Naive thymus-derived CD4-positive, alpha-beta T cell (primary cell): ENCODE data around the gene SPTLC1. TPM values are rescaled to one million over a fixed set of nuclear protein-coding genes. Genes with fewer than 3 reads are reported as not detected.

Experiments used
- ATAC-seq: fragments of 150-1000 bp; cut with Tn5 transposase; 2 replicates; pipeline ENCODE4 v1.10.0; 2021; ENCODE audit warnings: mild to moderate bottlenecking, moderate library complexity
- CTCF ChIA-PET: fragments of 350-600 bp; sonication (Branson Sonifier 250); formaldehyde crosslinking; loops from one replicate; lab custom pipeline; 2021; ENCODE audit warnings: antibody characterized with exemption; lab: Charles Lee
- POLR2A ChIA-PET: fragments of 350-600 bp; sonication (Branson Sonifier 250); formaldehyde crosslinking; loops from one replicate; lab custom pipeline; 2021; ENCODE audit warnings: antibody characterized with exemption, inconsistent platforms; lab: Charles Lee
- DNase-seq, 9 donors: peaks; one replicate each; pipeline versions ENCODE4 v3.0.0 to v3.0.0-alpha.2; 2020 to 2022; ENCODE audit warnings: mixed read lengths in 1 of 9
- H3K27ac ChIP-seq: one replicate; pipeline ENCODE4 v1.7.0; 2013; ENCODE audit warnings: mild to moderate bottlenecking, low read depth, low read length, moderate library complexity
- H3K27me3 ChIP-seq, 2 donors: one replicate each; pipeline ENCODE4 v1.7.0; 2013; ENCODE audit warnings: low read length in 2 of 2, mild to moderate bottlenecking in 2 of 2, moderate library complexity in 2 of 2; ENCODE audit not compliant: control insufficient read depth in 2 of 2, insufficient read depth in 2 of 2
- H3K36me3 ChIP-seq, 3 experiments: 1 replicate in 2 of 3; 2 replicates in 1 of 3; pipeline ENCODE4 v1.7.0; 2013; ENCODE audit warnings: low read length in 3 of 3, mild to moderate bottlenecking in 3 of 3, moderate library complexity in 1 of 3; ENCODE audit not compliant: insufficient read depth in 3 of 3, control insufficient read depth in 2 of 3
- H3K4me1 ChIP-seq, 2 donors: one replicate each; pipeline ENCODE4 v1.7.0; 2013; ENCODE audit warnings: low read length in 2 of 2, mild to moderate bottlenecking in 2 of 2, moderate library complexity in 1 of 2; ENCODE audit not compliant: control insufficient read depth in 2 of 2, insufficient read depth in 2 of 2
- H3K4me3 ChIP-seq: 2 replicates; pipeline ENCODE4 v1.7.0; 2013; ENCODE audit warnings: mild to moderate bottlenecking, low read length
- H3K9me3 ChIP-seq, 3 experiments: 1 replicate in 2 of 3; 2 replicates in 1 of 3; pipeline ENCODE4 v1.7.0; 2013; ENCODE audit warnings: low read length in 3 of 3; ENCODE audit not compliant: control insufficient read depth in 2 of 3
- H3K27ac Mint-ChIP-seq, 9 donors: one replicate each; pipeline ENCODE4 v1.8.0; 2020 to 2022; ENCODE audit warnings: mixed read lengths in 9 of 9, mild to moderate bottlenecking in 8 of 9, moderate library complexity in 5 of 9, inconsistent platforms in 2 of 9
- H3K27me3 Mint-ChIP-seq, 5 donors: one replicate each; pipeline ENCODE4 v1.8.0; 2021 to 2022; ENCODE audit warnings: mixed read lengths in 5 of 5, mild to moderate bottlenecking in 1 of 5
- H3K36me3 Mint-ChIP-seq, 5 donors: one replicate each; pipeline ENCODE4 v1.8.0; 2020 to 2022; ENCODE audit warnings: mixed read lengths in 5 of 5, mild to moderate bottlenecking in 3 of 5, inconsistent platforms in 1 of 5
- H3K4me1 Mint-ChIP-seq, 7 donors: one replicate each; pipeline ENCODE4 v1.8.0; 2020 to 2022; ENCODE audit warnings: mixed read lengths in 7 of 7, mild to moderate bottlenecking in 3 of 7, inconsistent platforms in 1 of 7
- H3K4me3 Mint-ChIP-seq, 10 donors: one replicate each; pipeline ENCODE4 v1.8.0; 2020 to 2022; ENCODE audit warnings: mild to moderate bottlenecking in 10 of 10, mixed read lengths in 10 of 10, moderate library complexity in 6 of 10, inconsistent platforms in 2 of 10
- H3K9me3 Mint-ChIP-seq, 11 donors: one replicate each; pipeline ENCODE4 v1.8.0; 2020 to 2022; ENCODE audit warnings: mixed read lengths in 11 of 11, mild to moderate bottlenecking in 4 of 11, inconsistent platforms in 1 of 11, moderate library complexity in 1 of 11
- intact Hi-C, 2 donors: fragments of 100-400 bp; cut with micrococcal nuclease; formaldehyde crosslinking; loops; one replicate each; pipeline ENCODE4 v1.15.1; 2023
- polyA plus RNA-seq, 2 donors: library from polyadenylated mRNA; unstranded; fragments of 300-500 nt; fragmentation: Illumina TruSeq; gene quantifications; one replicate each; pipeline ENCODE4 v1.2.3, GENCODE V29; 2021
- total RNA-seq, 6 experiments: library from RNA in 5 of 6; stranded (reverse) in 5 of 6; gene quantifications; 1 replicate in 5 of 6; 2 replicates in 1 of 6; pipeline ENCODE4 v1.2.3 and lab custom pipeline; 2021 to 2026

The SPTLC1 gene
- total and polyA plus RNA-seq, 7 experiments from 2014 or later, result 45.6 to 64.0 (median 50.6) TPM

GRCh38 chr9:91991721-91992341 lies 123.4 kb downstream of the SPTLC1 start:
- Mint-ChIP-seq H3K4me3 (no peak overlapping the region), H3K36me3 (no peaks in the 10 kb centered on the region), H3K9me3 (no peaks in the 10 kb centered on the region), H3K4me1 (peaks cover 0 to 3% (median 0%) of the 10 kb centered on the region in 7 donors), H3K27ac (no peak overlapping the region), H3K27me3 (peaks cover 14 to 36% (median 22%) of the 10 kb centered on the region in 5 donors)
- ATAC-seq, result no peak
- intact Hi-C loops, result no loop called here
- Histone ChIP-seq H3K4me1 (no peaks in the 10 kb centered on the region), H3K27ac (no peak overlapping the region), H3K4me3 (no peak overlapping the region), H3K36me3 (no peaks in the 10 kb centered on the region), H3K27me3 (no peaks in the 10 kb centered on the region), H3K9me3 (no peaks in the 10 kb centered on the region)
- DNase-seq, result no peak
- POLR2A ChIA-PET, result no interaction called here
- CTCF ChIA-PET, result no interaction called here

- Mint-ChIP-seq H3K4me3 (no peak overlapping the region), H3K4me1 (no peaks in the 10 kb centered on the region), H3K36me3 (no peaks in the 10 kb centered on the region), H3K9me3 (peaks cover 0 to 22% (median 5%) of the 10 kb centered on the region in 11 donors), H3K27me3 (peaks cover 6 to 21% (median 16%) of the 10 kb centered on the region in 5 donors), H3K27ac (no peak overlapping the region)
- ATAC-seq (no peak), DNase-seq (no peak)
- no peak overlapping the region for H3K27ac ChIP-seq
- ChIA-PET POLR2A (no interaction called here), CTCF (no interaction called here)
- no peaks in the 10 kb centered on the region for H3K27me3 ChIP-seq
- intact Hi-C loops, result no loop called here
- H3K36me3 ChIP-seq, result no peaks in the 10 kb centered on the region
- peaks cover 0 to 3% (median 0%) of the 10 kb centered on the region in 3 experiments for H3K9me3 ChIP-seq
- H3K4me3 ChIP-seq, result no peak overlapping the region
- no peaks in the 10 kb centered on the region for H3K4me1 ChIP-seq
Observed at GRCh38 chr9:91986248-91986647, 129.0 kb downstream of the SPTLC1 start.

GRCh38 chr9:91985692-91986091 lies 129.5 kb downstream of the SPTLC1 start:
- peaks cover 6 to 21% (median 14%) of the 10 kb centered on the region in 5 donors for H3K27me3 Mint-ChIP-seq
- Histone ChIP-seq H3K4me3 (no peak overlapping the region), H3K4me1 (no peaks in the 10 kb centered on the region), H3K9me3 (peaks cover 0 to 4% (median 0%) of the 10 kb centered on the region in 3 experiments), H3K36me3 (no peaks in the 10 kb centered on the region), H3K27ac (no peak overlapping the region), H3K27me3 (no peaks in the 10 kb centered on the region)
- H3K4me3 Mint-ChIP-seq, result no peak overlapping the region
- H3K4me1 Mint-ChIP-seq, result no peaks in the 10 kb centered on the region
- intact Hi-C loops, result no loop called here
- ChIA-PET CTCF (no interaction called here), POLR2A (no interaction called here)
- H3K9me3 Mint-ChIP-seq, result peaks cover 0 to 27% (median 9%) of the 10 kb centered on the region in 11 donors
- no peak for DNase-seq
- no peaks in the 10 kb centered on the region for H3K36me3 Mint-ChIP-seq
- no peak overlapping the region for H3K27ac Mint-ChIP-seq
- ATAC-seq, result no peak

Other genes with a start within 250 kb of the SPTLC1 start
- gene ROR2, start 165.2 kb downstream of the SPTLC1 start, total RNA-seq, result 1 to 10 TPM in 1 of 5 experiments, under 1 TPM in 1, not detected in 3; 0.48 to 2.1 TPM
- not detected for gene ROR2, start 165.2 kb downstream of the SPTLC1 start, polyA plus RNA-seq
- 100 to 1,000 TPM in 2 of 5 experiments, 10 to 100 TPM in 3; 52.4 to 145 (median 97.7) TPM for gene IARS1, start 178.3 kb upstream of the SPTLC1 start, total RNA-seq
- 10 to 100 TPM; 48.5 to 63.7 TPM for gene IARS1, start 178.3 kb upstream of the SPTLC1 start, polyA plus RNA-seq
- 100 to 1,000 TPM in 2 of 5 experiments, 10 to 100 TPM in 3; 42.8 to 115 (median 67.2) TPM for gene NOL8, start 209.9 kb upstream of the SPTLC1 start, total RNA-seq
- 10 to 100 TPM; 25.4 to 35.8 TPM for gene NOL8, start 209.9 kb upstream of the SPTLC1 start, polyA plus RNA-seq
- 10 to 100 TPM in 1 of 5 experiments, 1 to 10 TPM in 4; 2.5 to 24.3 (median 4.1) TPM for gene CENPP, start 210.5 kb upstream of the SPTLC1 start, total RNA-seq
- 1 to 10 TPM; 1.2 to 3.5 TPM for gene CENPP, start 210.5 kb upstream of the SPTLC1 start, polyA plus RNA-seq